Hepatocyte (in vitro differentiated cells): Measurements from ENCODE around the gene HSD17B2.

Experiments
- CTCF ChIP-seq: fragments of 200-600 bp; sonication (generic); IDR thresholded peaks from 2 replicates; pipeline ENCODE4 v1.5.1; 2016; ENCODE audit warnings: antibody characterized with exemption, mild to moderate bottlenecking; ENCODE audit not compliant: poor library complexity
- EZH2 ChIP-seq: fragments of 200-600 bp; sonication (generic); IDR thresholded peaks from 2 replicates; pipeline ENCODE4 v1.6.1; 2016; ENCODE audit warnings: antibody characterized with exemption, mild to moderate bottlenecking, borderline replicate concordance

DNA sequence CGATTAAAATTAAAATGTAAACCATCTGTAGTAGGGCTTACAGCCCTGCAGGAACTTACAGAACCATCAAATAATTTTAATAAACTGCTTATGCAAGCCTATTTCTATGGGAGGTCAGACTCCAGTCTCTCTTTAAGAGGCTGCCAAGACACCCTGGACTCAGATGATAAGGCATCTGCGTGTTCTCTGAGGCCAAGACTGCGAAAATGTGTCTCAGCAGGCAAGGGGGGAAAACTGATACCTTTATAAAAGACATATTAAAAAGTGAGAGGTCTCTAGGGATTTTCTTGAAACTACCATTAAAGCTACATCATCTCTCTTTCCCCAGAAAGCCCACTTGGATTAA, 102.7 kb downstream of the HSD17B2 start:
- TF ChIP-seq EZH2: no peak
- no peak for TF ChIP-seq CTCF
